ENCODE data around the gene LRP8. TPM values are rescaled to one million over a fixed set of nuclear protein-coding genes. Genes with fewer than 3 reads are reported as not detected.

LRP8 gene
- total and polyA plus RNA-seq, 2 of the 13 experiments (the other 11 are each of a cell fraction or from before 2014, with no cell fraction given): 17.3 to 17.4 TPM

DNA sequence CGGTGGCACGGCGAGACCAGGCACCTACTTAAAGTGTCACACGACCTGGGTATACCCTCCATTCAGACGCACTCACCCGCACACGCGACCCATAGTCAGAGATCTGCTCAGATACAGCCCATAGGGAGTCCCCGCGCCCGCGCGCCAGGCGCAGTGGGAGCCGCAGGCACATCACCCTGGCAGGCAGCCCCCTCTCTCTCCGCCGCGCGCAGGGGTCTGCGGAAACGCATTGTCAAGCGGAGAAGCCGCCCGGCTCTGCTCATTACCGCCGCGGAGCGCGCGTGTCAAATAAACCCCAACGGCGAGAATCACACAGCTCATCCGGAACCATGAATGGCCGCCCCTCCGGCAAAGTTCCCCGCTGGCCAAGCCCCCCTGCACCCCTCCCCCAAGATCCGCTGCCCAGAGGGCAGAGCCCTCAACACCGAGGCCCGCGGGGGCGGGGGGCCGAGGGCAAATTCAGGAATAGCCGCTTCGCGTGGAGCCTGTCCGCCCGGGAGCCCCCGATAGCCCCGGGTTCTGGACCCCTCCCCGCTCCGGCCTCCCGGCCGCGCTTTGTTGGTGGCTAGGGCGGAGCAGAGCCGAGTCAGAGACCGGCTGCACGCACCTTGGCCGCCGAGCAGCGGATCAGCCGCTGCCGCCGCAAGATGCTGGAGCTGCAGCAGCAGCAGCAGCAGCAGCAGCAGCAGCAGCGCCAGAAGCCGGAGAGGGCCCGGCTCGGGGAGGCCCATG lies 522 bp downstream of the LRP8 start (continued):
- TF ChIP-seq, protein P1, sequence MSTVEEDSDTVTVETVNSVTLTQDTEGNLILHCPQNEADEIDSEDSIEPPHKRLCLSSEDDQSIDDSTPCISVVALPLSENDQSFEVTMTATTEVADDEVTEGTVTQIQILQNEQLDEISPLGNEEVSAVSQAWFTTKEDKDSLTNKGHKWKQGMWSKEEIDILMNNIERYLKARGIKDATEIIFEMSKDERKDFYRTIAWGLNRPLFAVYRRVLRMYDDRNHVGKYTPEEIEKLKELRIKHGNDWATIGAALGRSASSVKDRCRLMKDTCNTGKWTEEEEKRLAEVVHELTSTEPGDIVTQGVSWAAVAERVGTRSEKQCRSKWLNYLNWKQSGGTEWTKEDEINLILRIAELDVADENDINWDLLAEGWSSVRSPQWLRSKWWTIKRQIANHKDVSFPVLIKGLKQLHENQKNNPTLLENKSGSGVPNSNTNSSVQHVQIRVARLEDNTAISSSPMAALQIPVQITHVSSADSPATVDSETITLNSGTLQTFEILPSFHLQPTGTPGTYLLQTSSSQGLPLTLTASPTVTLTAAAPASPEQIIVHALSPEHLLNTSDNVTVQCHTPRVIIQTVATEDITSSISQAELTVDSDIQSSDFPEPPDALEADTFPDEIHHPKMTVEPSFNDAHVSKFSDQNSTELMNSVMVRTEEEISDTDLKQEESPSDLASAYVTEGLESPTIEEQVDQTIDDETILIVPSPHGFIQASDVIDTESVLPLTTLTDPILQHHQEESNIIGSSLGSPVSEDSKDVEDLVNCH (CRISPR knock-in tag; IDR thresholded peaks at IDR 0.05): no peak
- TF ChIP-seq, protein P2, sequence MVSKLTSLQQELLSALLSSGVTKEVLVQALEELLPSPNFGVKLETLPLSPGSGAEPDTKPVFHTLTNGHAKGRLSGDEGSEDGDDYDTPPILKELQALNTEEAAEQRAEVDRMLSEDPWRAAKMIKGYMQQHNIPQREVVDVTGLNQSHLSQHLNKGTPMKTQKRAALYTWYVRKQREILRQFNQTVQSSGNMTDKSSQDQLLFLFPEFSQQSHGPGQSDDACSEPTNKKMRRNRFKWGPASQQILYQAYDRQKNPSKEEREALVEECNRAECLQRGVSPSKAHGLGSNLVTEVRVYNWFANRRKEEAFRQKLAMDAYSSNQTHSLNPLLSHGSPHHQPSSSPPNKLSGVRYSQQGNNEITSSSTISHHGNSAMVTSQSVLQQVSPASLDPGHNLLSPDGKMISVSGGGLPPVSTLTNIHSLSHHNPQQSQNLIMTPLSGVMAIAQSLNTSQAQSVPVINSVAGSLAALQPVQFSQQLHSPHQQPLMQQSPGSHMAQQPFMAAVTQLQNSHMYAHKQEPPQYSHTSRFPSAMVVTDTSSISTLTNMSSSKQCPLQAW (CRISPR knock-in tag; IDR thresholded peaks at IDR 0.05): no peak
- TF ChIP-seq, protein P3, sequence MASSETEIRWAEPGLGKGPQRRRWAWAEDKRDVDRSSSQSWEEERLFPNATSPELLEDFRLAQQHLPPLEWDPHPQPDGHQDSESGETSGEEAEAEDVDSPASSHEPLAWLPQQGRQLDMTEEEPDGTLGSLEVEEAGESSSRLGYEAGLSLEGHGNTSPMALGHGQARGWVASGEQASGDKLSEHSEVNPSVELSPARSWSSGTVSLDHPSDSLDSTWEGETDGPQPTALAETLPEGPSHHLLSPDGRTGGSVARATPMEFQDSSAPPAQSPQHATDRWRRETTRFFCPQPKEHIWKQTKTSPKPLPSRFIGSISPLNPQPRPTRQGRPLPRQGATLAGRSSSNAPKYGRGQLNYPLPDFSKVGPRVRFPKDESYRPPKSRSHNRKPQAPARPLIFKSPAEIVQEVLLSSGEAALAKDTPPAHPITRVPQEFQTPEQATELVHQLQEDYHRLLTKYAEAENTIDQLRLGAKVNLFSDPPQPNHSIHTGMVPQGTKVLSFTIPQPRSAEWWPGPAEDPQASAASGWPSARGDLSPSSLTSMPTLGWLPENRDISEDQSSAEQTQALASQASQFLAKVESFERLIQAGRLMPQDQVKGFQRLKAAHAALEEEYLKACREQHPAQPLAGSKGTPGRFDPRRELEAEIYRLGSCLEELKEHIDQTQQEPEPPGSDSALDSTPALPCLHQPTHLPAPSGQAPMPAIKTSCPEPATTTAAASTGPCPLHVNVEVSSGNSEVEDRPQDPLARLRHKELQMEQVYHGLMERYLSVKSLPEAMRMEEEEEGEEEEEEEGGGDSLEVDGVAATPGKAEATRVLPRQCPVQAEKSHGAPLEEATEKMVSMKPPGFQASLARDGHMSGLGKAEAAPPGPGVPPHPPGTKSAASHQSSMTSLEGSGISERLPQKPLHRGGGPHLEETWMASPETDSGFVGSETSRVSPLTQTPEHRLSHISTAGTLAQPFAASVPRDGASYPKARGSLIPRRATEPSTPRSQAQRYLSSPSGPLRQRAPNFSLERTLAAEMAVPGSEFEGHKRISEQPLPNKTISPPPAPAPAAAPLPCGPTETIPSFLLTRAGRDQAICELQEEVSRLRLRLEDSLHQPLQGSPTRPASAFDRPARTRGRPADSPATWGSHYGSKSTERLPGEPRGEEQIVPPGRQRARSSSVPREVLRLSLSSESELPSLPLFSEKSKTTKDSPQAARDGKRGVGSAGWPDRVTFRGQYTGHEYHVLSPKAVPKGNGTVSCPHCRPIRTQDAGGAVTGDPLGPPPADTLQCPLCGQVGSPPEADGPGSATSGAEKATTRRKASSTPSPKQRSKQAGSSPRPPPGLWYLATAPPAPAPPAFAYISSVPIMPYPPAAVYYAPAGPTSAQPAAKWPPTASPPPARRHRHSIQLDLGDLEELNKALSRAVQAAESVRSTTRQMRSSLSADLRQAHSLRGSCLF (CRISPR knock-in tag; IDR thresholded peaks at IDR 0.05; ENCODE audit: borderline replicate concordance): no peak
- TF ChIP-seq SIN3A (IDR thresholded peaks at IDR 0.05; ENCODE audit: borderline replicate concordance, low read depth, low read length): 0 out of 2 replicates have a peak, but pooled peaks have one; percentile 17
- TF ChIP-seq NFE2L1 (CRISPR knock-in tag; IDR thresholded peaks at IDR 0.05; ENCODE audit: borderline replicate concordance): no peak
- TF ChIP-seq ZFP82 (CRISPR knock-in tag; IDR thresholded peaks at IDR 0.05; ENCODE audit: borderline replicate concordance): no peak
- no peak for TF ChIP-seq ZNF326 (CRISPR knock-in tag; IDR thresholded peaks at IDR 0.05; ENCODE audit: borderline replicate concordance)
- no peak for TF ChIP-seq ZNF816 (CRISPR knock-in tag; IDR thresholded peaks at IDR 0.05; ENCODE audit: borderline replicate concordance)
- TF ChIP-seq ZNF230 (CRISPR knock-in tag; IDR thresholded peaks at IDR 0.05): 0 out of 2 replicates have a peak, but pooled peaks have one; percentile 30
- TF ChIP-seq FOXA1 (IDR thresholded peaks at IDR 0.05): no peak
- TF ChIP-seq FOXA1 (CRISPR knock-in tag; IDR thresholded peaks at IDR 0.05): no peak
- TF ChIP-seq, protein P4, sequence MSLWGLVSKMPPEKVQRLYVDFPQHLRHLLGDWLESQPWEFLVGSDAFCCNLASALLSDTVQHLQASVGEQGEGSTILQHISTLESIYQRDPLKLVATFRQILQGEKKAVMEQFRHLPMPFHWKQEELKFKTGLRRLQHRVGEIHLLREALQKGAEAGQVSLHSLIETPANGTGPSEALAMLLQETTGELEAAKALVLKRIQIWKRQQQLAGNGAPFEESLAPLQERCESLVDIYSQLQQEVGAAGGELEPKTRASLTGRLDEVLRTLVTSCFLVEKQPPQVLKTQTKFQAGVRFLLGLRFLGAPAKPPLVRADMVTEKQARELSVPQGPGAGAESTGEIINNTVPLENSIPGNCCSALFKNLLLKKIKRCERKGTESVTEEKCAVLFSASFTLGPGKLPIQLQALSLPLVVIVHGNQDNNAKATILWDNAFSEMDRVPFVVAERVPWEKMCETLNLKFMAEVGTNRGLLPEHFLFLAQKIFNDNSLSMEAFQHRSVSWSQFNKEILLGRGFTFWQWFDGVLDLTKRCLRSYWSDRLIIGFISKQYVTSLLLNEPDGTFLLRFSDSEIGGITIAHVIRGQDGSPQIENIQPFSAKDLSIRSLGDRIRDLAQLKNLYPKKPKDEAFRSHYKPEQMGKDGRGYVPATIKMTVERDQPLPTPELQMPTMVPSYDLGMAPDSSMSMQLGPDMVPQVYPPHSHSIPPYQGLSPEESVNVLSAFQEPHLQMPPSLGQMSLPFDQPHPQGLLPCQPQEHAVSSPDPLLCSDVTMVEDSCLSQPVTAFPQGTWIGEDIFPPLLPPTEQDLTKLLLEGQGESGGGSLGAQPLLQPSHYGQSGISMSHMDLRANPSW (CRISPR knock-in tag; IDR thresholded peaks at IDR 0.05; ENCODE audit: borderline replicate concordance): no peak
- TF ChIP-seq, protein P5, sequence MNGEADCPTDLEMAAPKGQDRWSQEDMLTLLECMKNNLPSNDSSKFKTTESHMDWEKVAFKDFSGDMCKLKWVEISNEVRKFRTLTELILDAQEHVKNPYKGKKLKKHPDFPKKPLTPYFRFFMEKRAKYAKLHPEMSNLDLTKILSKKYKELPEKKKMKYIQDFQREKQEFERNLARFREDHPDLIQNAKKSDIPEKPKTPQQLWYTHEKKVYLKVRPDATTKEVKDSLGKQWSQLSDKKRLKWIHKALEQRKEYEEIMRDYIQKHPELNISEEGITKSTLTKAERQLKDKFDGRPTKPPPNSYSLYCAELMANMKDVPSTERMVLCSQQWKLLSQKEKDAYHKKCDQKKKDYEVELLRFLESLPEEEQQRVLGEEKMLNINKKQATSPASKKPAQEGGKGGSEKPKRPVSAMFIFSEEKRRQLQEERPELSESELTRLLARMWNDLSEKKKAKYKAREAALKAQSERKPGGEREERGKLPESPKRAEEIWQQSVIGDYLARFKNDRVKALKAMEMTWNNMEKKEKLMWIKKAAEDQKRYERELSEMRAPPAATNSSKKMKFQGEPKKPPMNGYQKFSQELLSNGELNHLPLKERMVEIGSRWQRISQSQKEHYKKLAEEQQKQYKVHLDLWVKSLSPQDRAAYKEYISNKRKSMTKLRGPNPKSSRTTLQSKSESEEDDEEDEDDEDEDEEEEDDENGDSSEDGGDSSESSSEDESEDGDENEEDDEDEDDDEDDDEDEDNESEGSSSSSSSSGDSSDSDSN (CRISPR knock-in tag; IDR thresholded peaks at IDR 0.05): peak; percentile 26; the same call in 1 of the 2 replicates
- TF ChIP-seq RFXANK (CRISPR knock-in tag; IDR thresholded peaks at IDR 0.05): no peak
